ENCODE results near the gene ZNF813.

ZNF813 gene

DNA sequence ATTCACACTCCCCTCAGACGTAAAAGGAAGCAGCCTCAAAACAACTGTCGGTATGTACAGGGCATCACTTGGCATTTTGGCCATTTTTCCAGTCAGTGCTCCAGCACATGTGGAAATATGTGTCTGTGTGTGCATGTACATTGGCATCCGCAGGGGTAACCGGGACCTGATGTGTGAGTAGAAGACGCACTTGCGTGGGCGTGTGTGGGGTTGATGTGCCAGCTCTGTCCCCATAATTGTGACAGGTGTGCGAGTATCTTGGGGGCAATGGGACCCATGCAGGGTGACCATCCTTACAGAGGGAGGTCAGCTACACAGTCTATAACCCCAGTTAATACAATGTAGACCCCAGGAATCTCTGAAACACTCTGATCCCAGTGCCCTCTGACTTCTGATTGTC is 63.1 kb downstream of the ZNF813 start:
- FAIRE-seq (no peak), DNase-seq (ENCODE audit: insufficient read length, low spot score) (no peak)
- TF ChIP-seq, protein P1, sequence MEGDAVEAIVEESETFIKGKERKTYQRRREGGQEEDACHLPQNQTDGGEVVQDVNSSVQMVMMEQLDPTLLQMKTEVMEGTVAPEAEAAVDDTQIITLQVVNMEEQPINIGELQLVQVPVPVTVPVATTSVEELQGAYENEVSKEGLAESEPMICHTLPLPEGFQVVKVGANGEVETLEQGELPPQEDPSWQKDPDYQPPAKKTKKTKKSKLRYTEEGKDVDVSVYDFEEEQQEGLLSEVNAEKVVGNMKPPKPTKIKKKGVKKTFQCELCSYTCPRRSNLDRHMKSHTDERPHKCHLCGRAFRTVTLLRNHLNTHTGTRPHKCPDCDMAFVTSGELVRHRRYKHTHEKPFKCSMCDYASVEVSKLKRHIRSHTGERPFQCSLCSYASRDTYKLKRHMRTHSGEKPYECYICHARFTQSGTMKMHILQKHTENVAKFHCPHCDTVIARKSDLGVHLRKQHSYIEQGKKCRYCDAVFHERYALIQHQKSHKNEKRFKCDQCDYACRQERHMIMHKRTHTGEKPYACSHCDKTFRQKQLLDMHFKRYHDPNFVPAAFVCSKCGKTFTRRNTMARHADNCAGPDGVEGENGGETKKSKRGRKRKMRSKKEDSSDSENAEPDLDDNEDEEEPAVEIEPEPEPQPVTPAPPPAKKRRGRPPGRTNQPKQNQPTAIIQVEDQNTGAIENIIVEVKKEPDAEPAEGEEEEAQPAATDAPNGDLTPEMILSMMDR (IDR thresholded peaks at IDR 0.05; ENCODE audit: insufficient read depth, missing control alignments): no peak

DNA sequence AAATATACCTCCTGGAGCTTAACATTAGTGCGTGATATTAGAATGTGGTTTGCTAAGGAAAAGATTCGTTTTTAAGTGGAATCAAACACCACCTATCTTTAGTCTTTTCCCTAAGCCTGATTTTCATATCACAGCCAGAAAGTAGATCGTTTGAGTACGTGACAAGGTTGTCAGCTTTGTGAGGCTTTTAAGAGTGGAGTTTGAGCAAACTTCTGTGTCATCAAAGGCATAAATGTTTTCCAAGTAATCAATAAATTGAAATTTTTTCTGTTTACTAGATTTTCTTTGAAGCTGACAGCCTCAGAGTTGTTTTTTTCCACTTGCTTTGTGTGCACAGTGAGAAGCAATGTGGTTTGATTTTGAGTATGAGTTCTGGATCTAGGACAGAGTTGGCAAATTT is 63.9 kb downstream of the ZNF813 start:
- TF ChIP-seq, protein P1 (IDR thresholded peaks at IDR 0.05; ENCODE audit: insufficient read depth, missing control alignments): no peak
- no peak for FAIRE-seq

DNA sequence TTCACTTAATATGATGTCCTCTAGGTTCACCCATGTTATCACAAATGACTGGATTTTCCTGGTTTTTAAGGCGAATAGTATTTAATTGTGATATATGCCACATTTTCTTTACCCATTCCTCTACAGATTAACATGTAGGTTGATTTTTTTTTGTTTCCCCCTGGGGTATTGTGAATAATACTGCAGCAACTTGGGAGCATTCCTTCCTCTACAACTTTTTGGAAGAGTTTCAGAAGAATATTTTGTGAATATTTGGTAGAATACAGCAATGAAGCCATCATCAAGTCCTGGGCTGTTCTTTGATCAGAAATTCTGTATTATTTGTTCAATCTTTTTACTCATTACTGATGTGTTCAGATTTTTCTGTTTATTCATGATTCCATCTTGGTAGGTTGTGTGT is 64.8 kb downstream of the ZNF813 start:
- DNase-seq (ENCODE audit: insufficient read length, low spot score) (no peak), FAIRE-seq (no peak)
- TF ChIP-seq, protein P1 (IDR thresholded peaks at IDR 0.05; ENCODE audit: insufficient read depth, missing control alignments): no peak

More for the DNA sequence above, 63.9 kb downstream of the ZNF813 start:
- no peak for DNase-seq (ENCODE audit: insufficient read length, low spot score)

DNA sequence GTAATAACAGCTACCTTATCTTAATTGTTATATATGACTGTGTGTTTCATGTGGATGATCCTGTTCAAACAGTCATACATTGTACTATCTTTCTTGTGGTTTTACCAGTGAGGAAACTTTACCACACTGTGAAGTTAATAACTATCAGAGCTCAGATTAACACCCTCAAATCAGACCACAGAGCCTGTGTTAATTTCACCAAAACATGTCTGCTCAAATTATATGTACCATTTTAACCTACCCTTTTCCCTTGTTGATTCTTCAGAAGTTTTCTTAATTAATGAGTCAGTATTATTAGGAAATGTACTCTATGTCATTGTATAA is 68.7 kb downstream of the ZNF813 start:
- FAIRE-seq: no peak

DNA sequence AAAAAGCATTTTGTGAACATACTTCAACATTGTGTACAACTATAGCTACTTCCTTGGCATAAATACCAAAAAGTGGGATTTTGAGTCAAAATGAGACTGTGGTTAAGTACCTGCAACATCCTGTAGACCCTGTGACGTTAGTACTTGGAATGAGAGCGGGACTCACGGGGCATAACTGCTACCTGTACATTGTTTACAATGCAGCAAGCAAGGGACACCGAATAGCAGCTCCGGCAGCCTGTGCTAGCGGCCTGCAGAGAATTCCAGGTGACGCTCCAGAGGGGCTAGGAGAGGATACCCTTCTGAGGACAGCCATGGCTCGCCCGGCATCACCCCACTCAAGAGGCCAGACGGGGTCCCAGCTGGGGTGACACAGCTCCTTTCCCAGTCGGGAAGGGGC is 69.6 kb downstream of the ZNF813 start:
- FAIRE-seq (no peak), DNase-seq (ENCODE audit: insufficient read length, low spot score) (no peak)
- TF ChIP-seq, protein P1 (IDR thresholded peaks at IDR 0.05; ENCODE audit: insufficient read depth, missing control alignments): no peak

More for the DNA sequence above, 68.7 kb downstream of the ZNF813 start:
- DNase-seq (ENCODE audit: insufficient read length, low spot score): no peak
- TF ChIP-seq, protein P1 (IDR thresholded peaks at IDR 0.05; ENCODE audit: insufficient read depth, missing control alignments): no peak

DNA sequence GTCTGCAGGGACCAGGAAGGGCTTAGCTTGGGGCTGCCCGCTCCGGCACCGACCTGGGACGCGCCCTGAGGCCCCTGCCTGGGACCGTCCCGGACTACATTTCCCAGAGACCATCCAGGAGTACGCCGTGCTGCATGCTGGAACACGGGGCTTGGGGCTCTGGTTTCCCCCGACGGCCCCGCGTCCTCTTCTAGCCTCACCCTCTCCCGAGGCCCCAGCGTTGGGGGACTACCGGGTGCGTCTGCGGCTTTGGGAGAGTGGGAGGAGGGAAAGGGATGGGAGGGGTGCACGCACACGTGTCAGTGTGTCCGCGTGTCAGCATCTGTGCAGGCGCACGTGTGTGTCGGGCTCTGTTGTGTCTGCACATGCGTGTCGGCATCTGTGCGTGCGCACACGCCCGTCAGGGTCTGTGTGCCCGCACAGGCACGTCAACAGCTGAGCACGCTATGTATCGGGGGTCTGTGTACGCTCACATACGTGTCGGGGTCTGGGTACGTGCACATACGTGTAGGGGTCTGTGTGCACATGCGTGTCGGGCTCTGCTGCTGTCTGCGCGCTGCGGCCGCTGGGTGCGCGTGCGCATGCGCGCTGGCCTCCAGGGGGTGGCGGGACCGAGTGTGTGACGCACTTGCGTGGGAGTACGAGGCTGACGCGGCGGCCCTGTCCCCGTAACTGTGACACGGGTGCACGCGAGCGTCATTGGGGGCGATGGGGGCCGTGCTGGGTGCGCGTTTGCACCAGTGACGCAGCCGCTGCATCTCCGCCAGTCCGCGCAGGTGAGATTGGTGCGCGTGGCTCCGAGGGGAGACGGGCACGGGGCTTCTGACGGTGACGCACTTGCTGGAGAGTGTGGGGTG is 70.2 kb downstream of the ZNF813 start, which contains the start of gene ZNF331:
ZNF331 (plus strand) TSS at position 625 of the 857 bp plus-strand sequence. CDS start 31,232 bp downstream, outside the sequence.
- FAIRE-seq (no peak), DNase-seq (ENCODE audit: insufficient read length, low spot score) (no peak)
- TF ChIP-seq, protein P1 (IDR thresholded peaks at IDR 0.05; ENCODE audit: insufficient read depth, missing control alignments): no peak

Measured in D721Med (cell line).